Ramos (cell line): ENCODE measurements around the gene ADCY5.

ENCODE experiments used
- in situ Hi-C: fragments of 300-500 bp; cut with MboI; formaldehyde crosslinking; loops from one replicate; pipeline ENCODE4 v1.14.3; 2022; ENCODE audit warnings: low sequenced_read_pairs; ENCODE audit not compliant: unreplicated experiment

Gene ADCY5

DNA sequence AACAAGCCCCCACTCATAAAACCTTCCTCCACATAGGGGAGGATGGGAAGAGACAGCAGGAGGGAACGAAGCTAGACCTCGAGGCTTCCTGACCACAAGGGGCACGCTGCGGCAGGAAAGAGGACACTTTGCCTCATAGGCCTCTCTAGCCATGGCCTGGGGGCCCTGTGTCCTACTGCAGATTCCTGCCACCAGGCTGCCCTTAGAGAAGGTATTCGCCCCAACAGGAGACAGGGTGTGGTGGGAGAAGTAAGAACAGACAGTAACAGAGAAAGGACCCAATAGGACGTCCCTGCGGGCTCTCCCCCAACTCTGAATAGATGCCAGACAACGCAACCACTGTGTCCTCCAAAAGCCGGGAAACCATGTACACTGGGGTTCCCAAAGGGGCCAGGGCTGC is 36.8 kb downstream of the ADCY5 start:
- in situ Hi-C loops: no loop called here

DNA sequence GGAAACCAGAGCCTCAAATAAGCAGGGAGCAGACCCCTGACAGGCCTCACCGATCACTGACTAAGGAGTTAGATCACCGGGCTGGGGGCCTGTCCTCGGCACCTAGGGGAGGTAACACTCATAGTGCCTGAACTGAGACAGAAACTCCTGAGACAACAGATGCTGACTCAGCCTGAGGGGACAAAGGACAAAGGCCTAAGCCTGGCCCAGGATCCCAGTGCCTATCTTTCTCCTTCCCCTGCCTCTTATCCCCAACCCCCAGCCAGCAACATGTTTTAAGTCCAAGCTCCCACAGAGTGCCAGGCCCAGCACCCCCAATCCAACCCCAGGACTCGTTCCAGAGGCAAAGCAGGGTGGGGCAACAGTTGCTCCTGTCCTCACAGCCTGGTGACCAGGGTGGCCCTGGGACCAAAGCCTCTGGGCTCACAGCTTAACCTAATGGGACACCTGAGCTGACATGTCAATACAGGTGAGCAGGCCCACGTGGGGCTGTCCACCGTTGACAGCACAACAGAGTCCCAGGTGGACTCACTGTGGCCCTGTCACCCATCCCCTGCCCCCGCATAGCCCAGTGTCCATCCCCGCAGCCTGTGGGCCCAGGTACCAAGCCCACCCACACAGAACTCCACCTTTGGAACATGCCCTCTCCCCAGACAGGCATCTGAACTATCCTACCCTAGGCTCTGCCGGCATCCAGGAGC is 37.4 kb downstream of the ADCY5 start:
- in situ Hi-C loops: no loop called here

DNA sequence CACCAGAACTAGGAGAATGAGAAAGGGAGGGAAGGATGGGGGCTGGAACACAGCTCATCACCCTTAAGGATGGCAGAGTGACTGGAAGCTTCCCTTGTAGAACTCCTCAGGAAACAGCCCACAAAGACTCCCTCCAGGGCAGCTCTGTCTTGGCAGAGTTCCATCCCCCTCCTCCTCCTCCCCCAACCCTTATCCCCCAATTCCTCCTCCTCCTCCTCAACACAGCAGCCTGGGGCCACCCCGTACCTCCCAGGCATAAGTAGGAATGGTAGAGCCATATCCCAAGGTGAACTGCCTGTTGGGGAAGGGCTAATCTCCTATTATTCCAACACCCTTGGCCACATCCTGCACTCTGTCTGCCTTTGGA is 38.8 kb downstream of the ADCY5 start:
- in situ Hi-C loops: no loop called here

DNA sequence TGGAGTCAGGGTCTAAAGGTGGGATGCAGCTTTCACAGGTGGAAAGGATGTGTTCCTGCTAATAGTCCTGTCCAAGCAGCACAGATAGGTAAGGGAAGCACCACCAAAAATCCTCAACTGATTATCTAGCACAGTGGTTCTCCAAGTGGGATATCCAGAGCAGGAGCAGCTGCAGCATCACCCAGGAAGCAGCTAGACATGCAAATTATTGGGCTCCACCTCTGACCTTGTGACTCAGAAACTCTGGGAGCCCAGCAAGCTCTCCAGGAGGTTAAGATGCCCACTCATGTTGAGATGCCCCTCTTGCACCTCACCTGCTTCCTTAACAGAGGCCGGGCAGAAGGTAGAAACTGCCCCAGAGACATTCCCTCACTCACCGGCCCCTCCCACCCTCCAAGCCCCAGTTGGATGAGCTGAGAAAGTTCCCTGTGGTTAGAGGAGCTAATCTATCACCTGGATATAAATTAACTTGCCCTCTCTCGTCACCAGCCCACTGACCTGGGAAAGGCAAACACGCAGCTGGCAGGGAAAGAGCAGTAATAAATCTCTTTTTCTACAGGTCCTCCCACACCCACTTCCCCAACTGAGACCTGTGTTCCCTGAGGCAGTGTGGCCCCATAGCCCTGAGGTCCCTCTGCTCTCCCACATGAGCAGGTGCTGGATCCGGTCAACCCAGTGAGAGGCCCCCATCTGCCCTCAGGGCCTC is 39.3 kb downstream of the ADCY5 start:
- in situ Hi-C loops: no loop called here

- in situ Hi-C loops: no loop called here
These were observed 42.3 kb downstream of the ADCY5 start for GRCh38 chr3:123406598-123406997.

DNA sequence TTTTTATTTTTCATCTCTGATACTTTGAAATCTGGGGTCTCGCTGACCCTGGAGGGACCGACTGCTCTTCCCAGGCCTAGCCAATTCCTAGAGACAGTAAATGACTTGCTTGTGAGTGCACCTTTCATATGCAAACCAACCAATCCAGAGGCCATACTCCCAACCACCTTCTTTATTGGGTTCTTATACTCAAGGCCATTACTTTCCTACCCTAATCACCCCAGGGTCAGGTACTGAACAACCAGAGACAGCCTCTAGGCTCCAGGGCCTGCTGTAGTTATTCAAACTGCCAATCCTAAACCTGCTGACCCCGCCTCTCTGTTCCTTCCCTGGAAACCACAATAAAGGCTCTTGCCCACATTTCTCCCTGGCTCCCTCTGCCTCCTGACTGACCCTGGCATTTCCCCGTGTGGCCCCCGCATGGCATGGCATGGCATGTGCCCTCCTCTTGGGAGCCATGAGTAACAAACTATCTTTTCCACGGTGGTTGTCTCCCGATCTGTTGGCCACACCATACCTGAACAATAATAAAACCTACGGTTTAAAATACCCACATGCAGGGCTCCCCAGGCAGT is 42.9 kb downstream of the ADCY5 start:
- in situ Hi-C loops: no loop called here

- in situ Hi-C loops: no loop called here
These were observed 43.9 kb downstream of the ADCY5 start for GRCh38 chr3:123405021-123405420.

DNA sequence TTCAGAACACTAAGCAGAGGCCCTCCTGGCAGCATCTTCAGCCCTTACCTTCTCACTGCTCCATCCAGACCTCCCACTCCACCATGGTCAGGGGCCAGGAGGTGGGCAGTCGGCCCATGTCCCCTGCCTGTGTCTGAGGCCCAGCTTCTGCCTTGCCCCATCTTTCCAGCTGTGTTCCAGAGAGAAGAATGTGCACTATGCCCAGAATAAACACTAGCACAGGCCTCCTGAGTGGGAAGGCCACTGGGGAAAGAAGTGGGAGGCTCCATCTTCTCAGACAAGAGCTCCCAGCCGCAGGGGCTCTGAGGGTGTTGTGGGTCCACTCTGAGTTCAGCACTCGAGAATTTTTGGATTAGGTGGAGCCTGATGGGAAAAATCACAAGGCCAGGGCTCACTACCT is 44.5 kb downstream of the ADCY5 start:
- in situ Hi-C loops: no loop called here

- in situ Hi-C loops: no loop called here
These were observed 46.9 kb downstream of the ADCY5 start for GRCh38 chr3:123401836-123402530.

GRCh38 chr3:123400169-123400568 is 48.7 kb downstream of the ADCY5 start:
- in situ Hi-C loops: no loop called here

- in situ Hi-C loops: no loop called here
These were observed 49.2 kb downstream of the ADCY5 start for GRCh38 chr3:123399653-123400052.

- in situ Hi-C loops: no loop called here
These were observed 50.7 kb downstream of the ADCY5 start for GRCh38 chr3:123397921-123398785.

DNA sequence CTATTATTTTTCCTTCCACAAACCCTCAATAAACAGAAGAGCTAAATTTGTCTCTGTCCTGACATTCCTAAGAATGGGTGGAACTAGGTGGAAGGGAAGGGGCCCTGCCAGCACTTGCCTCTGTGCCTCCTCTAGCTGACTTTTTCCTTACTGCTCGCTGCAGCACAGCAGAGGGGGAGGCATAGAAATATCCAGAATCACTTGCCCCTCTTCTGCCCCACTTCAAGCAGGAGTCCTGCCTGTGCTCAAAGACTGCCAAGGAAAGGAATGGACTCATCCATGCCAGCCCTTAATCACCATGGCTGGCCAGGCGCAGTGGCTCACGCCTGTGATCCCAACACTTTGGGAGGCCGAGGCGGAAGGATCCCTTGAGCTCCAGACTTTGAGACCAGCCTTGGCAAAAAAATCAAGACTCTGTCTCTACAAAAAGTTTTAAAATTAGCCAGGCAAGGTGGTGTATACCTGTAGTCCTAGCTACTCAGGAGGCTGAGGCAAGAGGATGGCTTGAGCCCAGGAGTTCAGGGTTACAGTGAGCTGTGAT is 51.8 kb downstream of the ADCY5 start:
- in situ Hi-C loops: no loop called here

- in situ Hi-C loops: no loop called here
These were observed 52.5 kb downstream of the ADCY5 start for GRCh38 chr3:123396171-123397049.

DNA sequence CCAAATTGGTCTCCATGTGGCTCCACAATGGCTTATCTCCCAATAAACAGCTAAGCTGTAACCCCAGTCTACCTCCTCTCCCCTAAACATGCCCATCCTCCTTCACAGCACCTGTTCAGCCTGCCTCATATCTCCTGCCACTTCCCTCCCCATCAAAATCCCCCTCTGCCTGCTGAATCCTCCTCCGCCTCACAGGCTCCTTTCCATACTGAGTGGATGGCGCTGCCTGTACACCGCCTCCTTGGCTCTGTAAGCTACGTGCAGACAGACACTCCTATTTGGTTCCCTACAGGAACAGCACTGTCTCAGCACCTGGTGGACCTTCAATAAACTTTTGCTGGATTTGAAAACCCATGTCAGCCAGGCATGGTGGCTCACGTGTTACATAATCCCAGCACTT is 53.7 kb downstream of the ADCY5 start:
- in situ Hi-C loops: no loop called here

GRCh38 chr3:123394391-123395020 is 54.4 kb downstream of the ADCY5 start:
- in situ Hi-C loops: no loop called here

DNA sequence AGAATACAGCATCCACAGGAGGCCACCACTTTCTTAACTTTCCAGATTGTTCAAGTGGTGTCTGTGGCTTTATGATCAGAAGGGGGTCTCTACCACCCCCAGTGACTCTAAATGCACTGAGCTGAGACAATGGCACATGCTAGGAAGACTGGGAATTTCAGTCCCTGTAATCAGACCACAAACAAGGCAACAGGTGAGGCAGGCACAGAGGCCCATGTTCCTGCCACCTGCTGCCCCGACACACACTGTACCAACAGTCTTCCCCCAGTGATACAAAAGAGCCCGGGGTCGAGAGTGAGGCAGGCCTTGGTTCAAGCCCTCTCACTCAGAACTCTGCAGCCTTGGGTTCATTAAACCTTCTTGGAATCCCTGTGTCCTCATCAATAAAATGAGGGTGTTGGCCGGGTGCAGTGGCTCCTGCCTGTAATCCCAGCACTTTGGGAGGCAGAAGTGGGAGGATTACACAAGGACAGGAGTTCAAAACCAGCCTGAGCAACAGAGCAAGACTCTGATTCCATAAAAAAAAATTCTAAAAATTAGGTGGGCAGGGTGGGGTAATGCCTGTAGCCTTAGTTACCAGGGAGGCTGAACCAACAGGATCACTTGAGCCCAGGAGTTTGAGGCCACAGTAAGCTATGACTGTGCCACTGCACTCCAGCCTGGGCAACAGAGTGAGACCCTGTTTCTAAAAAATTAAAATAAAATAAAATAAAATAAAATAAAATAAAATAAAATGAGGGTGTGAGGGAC is 55.8 kb downstream of the ADCY5 start:
- in situ Hi-C loops: no loop called here

- in situ Hi-C loops: no loop called here
These were observed 56.5 kb downstream of the ADCY5 start for GRCh38 chr3:123392368-123392767.
